ENCODE data around the gene DLGAP1.

- TF ChIP-seq EZH2 (IDR thresholded peaks at IDR 0.05; ENCODE audit: low read depth, low read length, severe bottlenecking) (no peak), GABPA (IDR thresholded peaks at IDR 0.05; ENCODE audit: borderline replicate concordance, insufficient read depth, low read length) (no peak), HDAC2 (IDR thresholded peaks at IDR 0.05; ENCODE audit: borderline replicate concordance in 1 of 2, low read depth in 2 of 2, low read length in 2 of 2) (no peak), CTCF (IDR thresholded peaks at IDR 0.05; ENCODE audit: control extremely low read depth in 1 of 3, insufficient read depth in 1 of 3, low read depth in 1 of 3, low read length in 3 of 3) (peak in 2 of 3 experiments; percentile 68 to 86; a peak in 3 of 4 replicates), BCL11A (IDR thresholded peaks at IDR 0.05; ENCODE audit: low read depth in 2 of 2, low read length in 2 of 2) (no peak), CHD1 (IDR thresholded peaks at IDR 0.05; ENCODE audit: low read depth, low read length) (no peak), RFX5 (IDR thresholded peaks at IDR 0.05; ENCODE audit: borderline replicate concordance, low read depth, low read length) (no peak), EGR1 (IDR thresholded peaks at IDR 0.05; ENCODE audit: borderline replicate concordance, low read depth, low read length) (no peak), CEBPB (IDR thresholded peaks at IDR 0.05; ENCODE audit: low read depth, low read length) (no peak), ZNF274 (IDR thresholded peaks at IDR 0.05; ENCODE audit: borderline replicate concordance, extremely low read depth, low read length) (no peak), POLR2A (IDR thresholded peaks at IDR 0.05; ENCODE audit: control extremely low read depth in 1 of 2, low read depth in 2 of 2, low read length in 2 of 2) (no peak)
These were observed 569.8 kb downstream of the DLGAP1 start for GRCh38 chr18:3885209-3885792.
